B cell (primary cell): ENCODE measurements around the gene ZC3H7B.

ENCODE experiments used
- CTCF ChIP-seq: fragments of 200-600 bp; IDR thresholded peaks from one replicate; pipeline ENCODE4 v1.8.0; 2022; ENCODE audit warnings: antibody characterized with exemption, mild to moderate bottlenecking
- EZH2 ChIP-seq: IDR thresholded peaks from 2 replicates; pipeline ENCODE4 v1.6.1; 2012; ENCODE audit warnings: borderline replicate concordance, low read depth, mild to moderate bottlenecking, moderate library complexity, low read length; ENCODE audit not compliant: insufficient read depth, poor library complexity, severe bottlenecking

- TF ChIP-seq CTCF, result no peak
- no peak for TF ChIP-seq EZH2
Observed at GRCh38 chr22:41382610-41383009, 81.3 kb downstream of the ZC3H7B start.
